ENCODE results near the gene COL27A1. TPM values are rescaled to one million over a fixed set of nuclear protein-coding genes. Genes with fewer than 3 reads are reported as not detected.
"Not testable (repeated sequence)": the region's sequence is repeated elsewhere in the genome, so short reads cannot be mapped to it uniquely, and the experiment has no call there.

COL27A1 gene
- total RNA-seq, 1 donor from 2014 or later, result 4.3 TPM

DNA sequence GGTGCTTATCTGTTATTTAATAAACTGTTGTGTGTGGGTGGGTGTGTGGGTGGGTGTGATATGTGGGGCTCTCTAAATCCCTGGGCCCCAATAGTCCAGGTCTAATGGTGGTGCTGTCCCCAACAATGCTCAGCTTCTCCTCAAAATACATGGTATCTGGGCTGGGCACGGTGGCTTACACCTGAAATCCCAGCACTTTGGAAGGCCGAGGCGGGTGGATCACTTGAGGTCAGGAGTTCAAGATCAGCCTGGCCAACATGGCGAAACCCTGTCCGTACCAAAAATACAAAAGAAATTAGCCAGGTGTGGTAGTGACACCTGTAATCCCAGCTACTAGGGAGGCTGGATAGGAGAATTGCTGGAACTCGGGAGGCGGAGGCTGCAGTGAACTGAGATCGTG is 163.1 kb downstream of the COL27A1 start:
- Mint-ChIP-seq H3K4me1 (peaks cover 9% of the 10 kb centered on the region), H3K27ac (peak overlapping the region; percentile 60), H3K27me3 (ENCODE audit: insufficient read depth, low read depth) (peaks cover 5% of the 10 kb centered on the region), H3K9me3 (no peaks in the 10 kb centered on the region), H3K4me3 (no peak overlapping the region), H3K36me3 (no peaks in the 10 kb centered on the region)
- H2AFZ ChIP-seq (replicated peaks), result no peak overlapping the region
- peaks cover 8% of the 10 kb centered on the region for H3K4me1 ChIP-seq
- H3K36me3 ChIP-seq, result no peaks in the 10 kb centered on the region
- DNase-seq (ENCODE audit: low spot score), result no peak
- H3K27me3 ChIP-seq, result no peaks in the 10 kb centered on the region
- H3K4me2 ChIP-seq, result no peak overlapping the region
- no peak overlapping the region for H3K27ac ChIP-seq
- H3K9me3 ChIP-seq (ENCODE audit: low read depth), result no peaks in the 10 kb centered on the region
- H3K79me2 ChIP-seq (ENCODE audit: low read depth), result no peaks in the 10 kb centered on the region
- TF ChIP-seq EZH2phosphoT487 (IDR thresholded peaks at IDR 0.05), result no peak
- TF ChIP-seq, protein P1, sequence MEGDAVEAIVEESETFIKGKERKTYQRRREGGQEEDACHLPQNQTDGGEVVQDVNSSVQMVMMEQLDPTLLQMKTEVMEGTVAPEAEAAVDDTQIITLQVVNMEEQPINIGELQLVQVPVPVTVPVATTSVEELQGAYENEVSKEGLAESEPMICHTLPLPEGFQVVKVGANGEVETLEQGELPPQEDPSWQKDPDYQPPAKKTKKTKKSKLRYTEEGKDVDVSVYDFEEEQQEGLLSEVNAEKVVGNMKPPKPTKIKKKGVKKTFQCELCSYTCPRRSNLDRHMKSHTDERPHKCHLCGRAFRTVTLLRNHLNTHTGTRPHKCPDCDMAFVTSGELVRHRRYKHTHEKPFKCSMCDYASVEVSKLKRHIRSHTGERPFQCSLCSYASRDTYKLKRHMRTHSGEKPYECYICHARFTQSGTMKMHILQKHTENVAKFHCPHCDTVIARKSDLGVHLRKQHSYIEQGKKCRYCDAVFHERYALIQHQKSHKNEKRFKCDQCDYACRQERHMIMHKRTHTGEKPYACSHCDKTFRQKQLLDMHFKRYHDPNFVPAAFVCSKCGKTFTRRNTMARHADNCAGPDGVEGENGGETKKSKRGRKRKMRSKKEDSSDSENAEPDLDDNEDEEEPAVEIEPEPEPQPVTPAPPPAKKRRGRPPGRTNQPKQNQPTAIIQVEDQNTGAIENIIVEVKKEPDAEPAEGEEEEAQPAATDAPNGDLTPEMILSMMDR (IDR thresholded peaks at IDR 0.05), result no peak
- no peak for TF ChIP-seq EZH2 (IDR thresholded peaks at IDR 0.05)
- no peaks in the 10 kb centered on the region for H4K20me1 ChIP-seq (ENCODE audit: low read depth)
- no peak overlapping the region for H3K4me3 ChIP-seq
- H3F3A ChIP-seq (ENCODE audit: low read depth), result peaks cover 6% of the 10 kb centered on the region
- H3K9ac ChIP-seq, result no peak overlapping the region

DNA sequence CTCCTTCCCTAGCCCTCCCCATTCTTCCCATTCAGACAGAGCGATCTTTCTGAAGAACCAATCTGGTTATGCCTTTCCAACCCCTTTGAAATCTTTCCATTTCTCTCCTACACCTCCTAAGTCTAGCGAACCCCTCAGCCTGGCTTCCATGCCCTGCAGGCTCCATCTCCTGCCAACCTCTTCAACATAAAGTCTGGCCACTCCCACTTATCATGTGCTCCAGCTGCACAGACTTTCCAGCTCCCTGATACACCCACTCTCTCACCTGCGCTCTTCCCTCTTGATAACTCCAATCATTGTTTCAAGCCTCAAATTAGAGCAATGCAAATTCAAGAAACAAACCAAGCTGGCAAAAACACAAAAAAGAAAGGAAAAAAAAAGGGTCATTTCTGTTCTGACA is 163.8 kb downstream of the COL27A1 start:
- TF ChIP-seq, protein P1 (IDR thresholded peaks at IDR 0.05), result no peak
- TF ChIP-seq EZH2phosphoT487 (IDR thresholded peaks at IDR 0.05) (no peak), EZH2 (IDR thresholded peaks at IDR 0.05) (no peak)
- no peak overlapping the region for H3K9ac ChIP-seq
- no peaks in the 10 kb centered on the region for H4K20me1 ChIP-seq (ENCODE audit: low read depth)
- DNase-seq (ENCODE audit: low spot score), result no peak
- no peak overlapping the region for H2AFZ ChIP-seq (replicated peaks)
- H3K36me3 ChIP-seq, result no peaks in the 10 kb centered on the region
- H3K4me2 ChIP-seq, result no peak overlapping the region
- H3K9me3 Mint-ChIP-seq, result no peaks in the 10 kb centered on the region
- H3K79me2 ChIP-seq (ENCODE audit: low read depth), result no peaks in the 10 kb centered on the region
- H3K4me3 Mint-ChIP-seq, result no peak overlapping the region
- H3K27ac ChIP-seq, result no peak overlapping the region
- H3K27me3 Mint-ChIP-seq (ENCODE audit: insufficient read depth, low read depth), result peaks cover 5% of the 10 kb centered on the region
- no peak overlapping the region for H3K4me3 ChIP-seq
- no peak overlapping the region for H3K27ac Mint-ChIP-seq
- peaks cover 6% of the 10 kb centered on the region for H3F3A ChIP-seq (ENCODE audit: low read depth)
- no peaks in the 10 kb centered on the region for H3K27me3 ChIP-seq
- peaks cover 9% of the 10 kb centered on the region for H3K4me1 Mint-ChIP-seq
- peaks cover 8% of the 10 kb centered on the region for H3K4me1 ChIP-seq
- H3K36me3 Mint-ChIP-seq, result no peaks in the 10 kb centered on the region
- no peaks in the 10 kb centered on the region for H3K9me3 ChIP-seq (ENCODE audit: low read depth)

DNA sequence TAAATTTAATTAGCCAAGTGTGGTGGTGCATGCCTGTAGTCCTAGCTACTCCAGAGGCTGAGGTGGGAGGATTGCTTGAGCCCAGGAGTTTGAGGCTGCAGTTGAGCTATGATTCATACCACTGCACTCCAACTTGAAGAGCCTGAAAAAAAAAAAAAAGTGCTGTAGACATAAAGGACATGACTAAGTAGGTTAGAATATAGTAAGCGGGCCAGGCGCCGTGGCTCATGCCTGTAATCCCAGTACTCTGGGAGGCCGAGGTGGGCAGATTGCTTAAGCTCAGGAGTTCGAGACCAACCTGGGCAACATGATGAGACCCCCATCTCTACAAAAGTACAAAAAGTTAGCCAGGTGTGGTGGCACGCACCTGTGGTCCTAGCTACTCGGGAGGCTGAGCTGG is 165.4 kb downstream of the COL27A1 start:
- not testable (repeated sequence) for H3K27me3 ChIP-seq; H3K36me3 Mint-ChIP-seq; H3F3A ChIP-seq (ENCODE audit: low read depth); H3K36me3 ChIP-seq; H3K27ac ChIP-seq; DNase-seq (ENCODE audit: low spot score); H3K27ac Mint-ChIP-seq; H4K20me1 ChIP-seq (ENCODE audit: low read depth); H3K4me1 Mint-ChIP-seq; H2AFZ ChIP-seq (replicated peaks); H3K4me3 ChIP-seq; H3K9ac ChIP-seq; H3K27me3 Mint-ChIP-seq (ENCODE audit: insufficient read depth, low read depth); H3K4me3 Mint-ChIP-seq; H3K4me2 ChIP-seq; H3K9me3 ChIP-seq (ENCODE audit: low read depth); H3K9me3 Mint-ChIP-seq; H3K4me1 ChIP-seq; H3K79me2 ChIP-seq (ENCODE audit: low read depth)

DNA sequence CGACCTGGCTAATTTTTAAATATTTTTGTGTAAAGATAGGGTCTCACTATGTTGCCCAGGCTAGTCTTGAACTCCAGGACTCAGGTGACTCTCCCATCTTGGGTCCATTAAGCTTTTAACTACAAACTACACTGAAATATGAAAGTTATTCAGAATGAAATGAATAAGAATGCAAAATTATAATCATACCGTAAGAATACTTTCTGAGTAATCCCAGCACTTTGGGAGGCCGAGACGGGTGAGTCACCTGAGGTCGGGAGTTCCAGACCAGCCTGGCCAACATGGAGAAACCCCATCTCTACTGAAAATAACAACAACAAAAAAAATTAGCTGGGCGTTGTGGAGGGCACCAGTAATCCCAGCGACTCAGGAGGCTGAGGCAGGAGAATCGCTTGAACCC is 166.4 kb downstream of the COL27A1 start:
- H3K9me3 Mint-ChIP-seq, result no peaks in the 10 kb centered on the region
- no peaks in the 10 kb centered on the region for H3K27me3 Mint-ChIP-seq (ENCODE audit: insufficient read depth, low read depth)
- peaks cover 3% of the 10 kb centered on the region for H3F3A ChIP-seq (ENCODE audit: low read depth)
- no peak overlapping the region for H3K27ac Mint-ChIP-seq
- H3K79me2 ChIP-seq (ENCODE audit: low read depth), result no peaks in the 10 kb centered on the region
- no peaks in the 10 kb centered on the region for H3K27me3 ChIP-seq
- H3K4me2 ChIP-seq, result no peak overlapping the region
- H3K36me3 ChIP-seq, result no peaks in the 10 kb centered on the region
- H3K4me1 Mint-ChIP-seq, result peaks cover 2% of the 10 kb centered on the region
- no peak overlapping the region for H3K27ac ChIP-seq
- H2AFZ ChIP-seq (replicated peaks), result no peak overlapping the region
- no peaks in the 10 kb centered on the region for H3K36me3 Mint-ChIP-seq
- no peak overlapping the region for H3K9ac ChIP-seq
- H3K4me3 ChIP-seq, result no peak overlapping the region
- TF ChIP-seq EZH2 (IDR thresholded peaks at IDR 0.05) (no peak), EZH2phosphoT487 (IDR thresholded peaks at IDR 0.05) (no peak)
- TF ChIP-seq, protein P1 (IDR thresholded peaks at IDR 0.05), result no peak
- peaks cover 4% of the 10 kb centered on the region for H3K4me1 ChIP-seq
- no peak for DNase-seq (ENCODE audit: low spot score)
- H3K9me3 ChIP-seq (ENCODE audit: low read depth), result no peaks in the 10 kb centered on the region
- H3K4me3 Mint-ChIP-seq, result no peak overlapping the region
- no peaks in the 10 kb centered on the region for H4K20me1 ChIP-seq (ENCODE audit: low read depth)

DNA sequence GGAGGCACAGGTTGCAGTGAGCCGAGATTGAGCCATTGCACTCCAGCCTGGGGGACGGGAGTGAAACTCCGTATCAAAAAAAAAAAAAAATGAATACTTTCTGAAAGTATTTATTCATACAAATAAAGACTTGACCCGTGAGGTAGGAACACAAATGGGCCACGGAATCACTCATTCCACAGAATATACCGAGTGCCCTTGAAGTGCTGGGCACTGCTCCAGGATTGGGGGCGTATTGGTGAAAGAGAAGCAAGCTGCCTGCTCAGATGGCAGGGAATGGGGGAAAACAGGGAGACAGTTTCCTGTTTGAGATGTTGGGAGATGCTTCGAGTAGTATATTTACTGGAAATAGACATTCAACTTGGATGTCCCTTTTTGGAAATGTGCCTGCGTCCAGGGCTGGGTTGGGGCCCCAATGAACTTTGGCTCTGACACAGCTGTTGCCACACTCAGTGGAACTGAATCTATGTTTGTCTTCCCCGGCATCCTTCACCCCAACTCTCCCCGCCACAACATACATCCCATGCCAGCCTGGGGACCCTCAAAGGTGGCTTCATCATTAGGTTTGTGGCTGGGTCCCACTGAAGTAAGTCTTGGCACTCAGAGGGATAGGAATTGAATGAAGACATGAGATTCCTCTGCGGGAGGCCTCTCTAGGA is 167.0 kb downstream of the COL27A1 start:
- not testable (repeated sequence) for H3K27ac ChIP-seq; H3K79me2 ChIP-seq (ENCODE audit: low read depth); H3K4me3 Mint-ChIP-seq; H3K27me3 ChIP-seq; H3K4me3 ChIP-seq; H3K27ac Mint-ChIP-seq; H3K4me1 Mint-ChIP-seq; H3K9me3 ChIP-seq (ENCODE audit: low read depth); H3K27me3 Mint-ChIP-seq (ENCODE audit: insufficient read depth, low read depth); H3K36me3 Mint-ChIP-seq; H3F3A ChIP-seq (ENCODE audit: low read depth); H4K20me1 ChIP-seq (ENCODE audit: low read depth); DNase-seq (ENCODE audit: low spot score); H3K9ac ChIP-seq; H3K4me1 ChIP-seq; H3K4me2 ChIP-seq; H3K36me3 ChIP-seq; H2AFZ ChIP-seq (replicated peaks); H3K9me3 Mint-ChIP-seq
